Measurements from ENCODE around the gene INO80C. TPM values are rescaled to one million over a fixed set of nuclear protein-coding genes. Genes with fewer than 3 reads are reported as not detected.
A peak's percentile ranks its signal among the peaks of the same experiment; 100 is the strongest.

Gene INO80C
- total RNA-seq, 4 donors from 2014 or later = 10.0 to 19.8 (median 15.2) TPM

DNA sequence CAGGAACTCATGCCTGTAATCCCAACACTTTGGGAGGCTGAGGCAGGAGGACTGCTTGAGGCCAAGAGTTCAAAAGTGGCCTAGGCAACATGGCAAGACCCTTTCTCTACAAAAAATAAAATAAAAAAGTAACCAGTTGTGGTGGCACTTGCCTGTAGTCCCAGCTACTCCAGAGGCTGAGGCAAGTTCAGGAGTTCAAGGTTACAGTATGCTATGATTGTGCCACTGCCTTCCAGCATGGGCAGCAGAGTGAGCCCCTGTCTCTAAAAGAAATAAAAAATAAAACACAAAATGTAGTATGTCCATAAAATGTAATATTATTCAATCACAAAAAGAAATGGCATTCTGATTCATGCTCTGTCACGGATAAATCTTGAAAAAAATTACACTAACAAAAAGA is 11.9 kb downstream of the INO80C start:
- WGBS, 2 donors = 90 to 98% methylated on average over 1 of the region's 1 CpG
- no peak overlapping the region for H3K4me3 ChIP-seq (ENCODE audit: low read depth, poor library complexity, severe bottlenecking)
- intact Hi-C loops (cut with DNase I; ENCODE audit: low total_unique reads) = no loop called here
- TF ChIP-seq, protein P1, sequence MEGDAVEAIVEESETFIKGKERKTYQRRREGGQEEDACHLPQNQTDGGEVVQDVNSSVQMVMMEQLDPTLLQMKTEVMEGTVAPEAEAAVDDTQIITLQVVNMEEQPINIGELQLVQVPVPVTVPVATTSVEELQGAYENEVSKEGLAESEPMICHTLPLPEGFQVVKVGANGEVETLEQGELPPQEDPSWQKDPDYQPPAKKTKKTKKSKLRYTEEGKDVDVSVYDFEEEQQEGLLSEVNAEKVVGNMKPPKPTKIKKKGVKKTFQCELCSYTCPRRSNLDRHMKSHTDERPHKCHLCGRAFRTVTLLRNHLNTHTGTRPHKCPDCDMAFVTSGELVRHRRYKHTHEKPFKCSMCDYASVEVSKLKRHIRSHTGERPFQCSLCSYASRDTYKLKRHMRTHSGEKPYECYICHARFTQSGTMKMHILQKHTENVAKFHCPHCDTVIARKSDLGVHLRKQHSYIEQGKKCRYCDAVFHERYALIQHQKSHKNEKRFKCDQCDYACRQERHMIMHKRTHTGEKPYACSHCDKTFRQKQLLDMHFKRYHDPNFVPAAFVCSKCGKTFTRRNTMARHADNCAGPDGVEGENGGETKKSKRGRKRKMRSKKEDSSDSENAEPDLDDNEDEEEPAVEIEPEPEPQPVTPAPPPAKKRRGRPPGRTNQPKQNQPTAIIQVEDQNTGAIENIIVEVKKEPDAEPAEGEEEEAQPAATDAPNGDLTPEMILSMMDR (IDR thresholded peaks at IDR 0.05) = no peak
- TF ChIP-seq POLR2A (IDR thresholded peaks at IDR 0.05) = no peak
- peak in 1 of 2 donors; percentile 5 for DNase-seq (ENCODE audit: low spot score in 2 of 2)

DNA sequence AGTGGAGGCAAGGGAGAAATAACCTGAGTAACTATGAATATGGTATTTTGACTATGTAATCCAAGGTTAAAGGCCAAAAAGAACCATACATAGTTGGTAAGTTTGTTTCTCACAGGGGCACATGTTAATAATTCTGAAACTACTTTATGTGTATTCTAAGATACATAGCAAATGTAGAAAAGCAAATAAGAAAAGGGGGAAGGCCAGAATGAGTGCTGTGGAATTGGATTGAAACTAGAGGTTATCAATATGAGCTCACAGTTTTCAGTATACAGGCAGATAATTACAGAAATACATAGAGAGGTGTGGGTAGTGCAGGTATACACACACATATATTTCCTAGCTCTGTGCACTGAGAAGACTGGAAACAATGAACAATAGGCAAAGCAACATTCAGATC is 13.7 kb downstream of the INO80C start:
- intact Hi-C loops (cut with DNase I; ENCODE audit: low total_unique reads) = no loop called here
- no peak overlapping the region for H3K4me3 ChIP-seq (ENCODE audit: low read depth, poor library complexity, severe bottlenecking)
- DNase-seq (ENCODE audit: low spot score in 2 of 2) = no peak
- TF ChIP-seq, protein P1 (IDR thresholded peaks at IDR 0.05) = no peak
- TF ChIP-seq POLR2A (IDR thresholded peaks at IDR 0.05) = no peak

DNA sequence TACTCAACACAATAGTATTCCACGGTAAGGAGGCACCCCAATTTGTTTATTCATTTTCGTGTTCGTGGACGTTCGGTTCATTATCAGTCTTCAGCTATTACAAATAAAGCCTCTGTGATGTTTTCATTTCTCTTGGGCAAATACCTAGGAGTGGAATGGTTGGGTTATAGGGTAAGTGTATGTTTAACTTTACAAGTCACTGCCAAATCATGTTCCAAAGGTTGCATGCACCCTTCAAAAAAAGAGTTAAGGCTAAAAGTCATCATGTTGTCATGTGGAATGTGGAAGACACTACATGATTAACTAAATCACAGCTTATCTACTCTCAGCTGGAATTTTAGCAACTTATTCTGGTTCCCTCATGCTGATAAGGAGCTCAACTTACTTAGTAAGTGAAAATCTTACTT is 15.8 kb downstream of the INO80C start:
- no peak for TF ChIP-seq POLR2A (IDR thresholded peaks at IDR 0.05)
- TF ChIP-seq, protein P1 (IDR thresholded peaks at IDR 0.05) = no peak
- intact Hi-C loops (cut with DNase I; ENCODE audit: low total_unique reads) = no loop called here
- DNase-seq (ENCODE audit: low spot score in 2 of 2) = no peak
- no peak overlapping the region for H3K4me3 ChIP-seq (ENCODE audit: low read depth, poor library complexity, severe bottlenecking)
- 95 to 98% methylated on average over 5 of the region's 5 CpGs for WGBS, 2 donors

DNA sequence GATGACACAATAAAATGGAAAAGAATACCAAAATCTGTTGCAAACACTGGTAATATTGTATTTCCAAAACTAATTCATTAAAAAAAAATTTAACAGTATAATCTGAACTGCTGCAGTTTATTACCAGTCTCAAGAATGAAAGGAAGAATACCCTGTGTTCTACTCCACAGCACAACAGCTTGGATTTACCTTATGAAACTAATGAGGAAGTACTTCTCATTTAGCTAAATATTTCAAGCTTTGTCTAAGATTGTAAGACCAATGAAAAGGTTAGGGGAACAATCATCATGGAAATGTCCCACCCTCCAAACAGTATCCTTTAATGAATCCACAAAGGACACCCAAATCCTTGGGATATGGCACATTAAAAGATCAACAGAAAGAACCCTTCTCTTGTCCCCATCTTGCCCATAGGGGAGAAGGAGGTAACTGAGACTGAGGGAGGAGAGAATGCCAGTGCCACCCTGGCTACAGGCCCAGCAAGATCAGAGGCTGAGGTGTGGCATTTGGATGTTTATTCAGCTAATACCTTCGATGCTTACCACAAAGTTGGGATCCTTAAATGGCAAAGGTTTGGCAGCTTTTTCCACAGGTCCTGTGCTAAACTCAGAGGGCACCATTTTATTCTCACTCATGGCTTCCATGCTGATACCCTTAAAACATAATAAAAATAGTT is 17.7 kb downstream of the INO80C start:
- H3K4me3 ChIP-seq (ENCODE audit: low read depth, poor library complexity, severe bottlenecking) = no peak overlapping the region
- no peak for DNase-seq (ENCODE audit: low spot score in 2 of 2)
- WGBS, 2 donors = 50 to 65% methylated on average over 1 of the region's 1 CpG
- intact Hi-C loops (cut with DNase I; ENCODE audit: low total_unique reads) = no loop called here
- TF ChIP-seq, protein P1 (IDR thresholded peaks at IDR 0.05) = no peak
- TF ChIP-seq POLR2A (IDR thresholded peaks at IDR 0.05) = no peak

DNA sequence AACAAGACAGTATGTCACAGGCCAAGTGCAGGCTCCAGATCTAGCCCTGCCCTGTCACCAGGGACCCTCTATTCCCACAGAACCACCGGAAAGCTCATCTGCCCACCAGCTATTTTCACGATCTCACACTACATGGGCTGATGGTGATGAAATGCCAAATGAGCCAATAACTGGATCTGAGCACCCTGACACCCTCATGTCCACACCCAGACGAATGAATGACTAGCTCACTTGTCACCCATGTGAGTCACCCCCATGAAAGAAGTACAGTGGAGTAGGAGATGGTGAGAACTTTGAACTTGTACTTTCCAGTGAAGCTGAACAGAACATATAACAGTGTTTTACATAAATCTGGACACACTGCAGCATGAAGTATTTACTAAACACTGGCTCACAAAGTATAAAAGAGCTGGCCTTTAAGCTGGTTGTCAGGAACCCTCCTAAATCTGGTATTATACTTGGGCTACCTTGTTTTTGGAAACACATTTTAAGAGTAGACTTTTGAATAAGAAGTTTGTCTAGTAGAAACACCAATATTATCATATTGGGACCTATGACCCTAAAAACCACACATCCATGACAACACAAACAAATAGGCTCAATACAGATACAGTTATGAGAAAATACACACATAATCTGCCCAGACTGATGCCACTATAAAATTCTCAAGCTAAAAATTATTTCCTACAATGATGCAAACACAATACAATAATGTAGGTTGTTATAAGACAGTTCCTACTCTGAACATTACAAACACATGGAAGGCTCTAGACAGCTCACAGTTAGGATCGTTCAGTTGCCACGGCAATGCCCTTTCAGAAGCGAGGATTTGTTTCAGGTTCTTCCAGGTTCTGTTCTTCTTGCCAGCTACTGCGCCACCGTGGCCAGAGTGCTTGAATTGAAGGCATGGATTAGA is 19.0 kb downstream of the INO80C start:
- WGBS, 2 donors = 39 to 48% methylated on average over 8 of the region's 8 CpGs
- no peak for DNase-seq (ENCODE audit: low spot score in 2 of 2)
- intact Hi-C loops (cut with DNase I; ENCODE audit: low total_unique reads) = no loop called here
- no peak overlapping the region for H3K4me3 ChIP-seq (ENCODE audit: low read depth, poor library complexity, severe bottlenecking)
- TF ChIP-seq, protein P1 (IDR thresholded peaks at IDR 0.05) = no peak
- no peak for TF ChIP-seq POLR2A (IDR thresholded peaks at IDR 0.05)

All from lower leg skin (tissue), 4 donors.